Measurements from ENCODE around the gene PTPRC. TPM values are rescaled to one million over a fixed set of nuclear protein-coding genes. Genes with fewer than 3 reads are reported as not detected.

The PTPRC gene, protein sequence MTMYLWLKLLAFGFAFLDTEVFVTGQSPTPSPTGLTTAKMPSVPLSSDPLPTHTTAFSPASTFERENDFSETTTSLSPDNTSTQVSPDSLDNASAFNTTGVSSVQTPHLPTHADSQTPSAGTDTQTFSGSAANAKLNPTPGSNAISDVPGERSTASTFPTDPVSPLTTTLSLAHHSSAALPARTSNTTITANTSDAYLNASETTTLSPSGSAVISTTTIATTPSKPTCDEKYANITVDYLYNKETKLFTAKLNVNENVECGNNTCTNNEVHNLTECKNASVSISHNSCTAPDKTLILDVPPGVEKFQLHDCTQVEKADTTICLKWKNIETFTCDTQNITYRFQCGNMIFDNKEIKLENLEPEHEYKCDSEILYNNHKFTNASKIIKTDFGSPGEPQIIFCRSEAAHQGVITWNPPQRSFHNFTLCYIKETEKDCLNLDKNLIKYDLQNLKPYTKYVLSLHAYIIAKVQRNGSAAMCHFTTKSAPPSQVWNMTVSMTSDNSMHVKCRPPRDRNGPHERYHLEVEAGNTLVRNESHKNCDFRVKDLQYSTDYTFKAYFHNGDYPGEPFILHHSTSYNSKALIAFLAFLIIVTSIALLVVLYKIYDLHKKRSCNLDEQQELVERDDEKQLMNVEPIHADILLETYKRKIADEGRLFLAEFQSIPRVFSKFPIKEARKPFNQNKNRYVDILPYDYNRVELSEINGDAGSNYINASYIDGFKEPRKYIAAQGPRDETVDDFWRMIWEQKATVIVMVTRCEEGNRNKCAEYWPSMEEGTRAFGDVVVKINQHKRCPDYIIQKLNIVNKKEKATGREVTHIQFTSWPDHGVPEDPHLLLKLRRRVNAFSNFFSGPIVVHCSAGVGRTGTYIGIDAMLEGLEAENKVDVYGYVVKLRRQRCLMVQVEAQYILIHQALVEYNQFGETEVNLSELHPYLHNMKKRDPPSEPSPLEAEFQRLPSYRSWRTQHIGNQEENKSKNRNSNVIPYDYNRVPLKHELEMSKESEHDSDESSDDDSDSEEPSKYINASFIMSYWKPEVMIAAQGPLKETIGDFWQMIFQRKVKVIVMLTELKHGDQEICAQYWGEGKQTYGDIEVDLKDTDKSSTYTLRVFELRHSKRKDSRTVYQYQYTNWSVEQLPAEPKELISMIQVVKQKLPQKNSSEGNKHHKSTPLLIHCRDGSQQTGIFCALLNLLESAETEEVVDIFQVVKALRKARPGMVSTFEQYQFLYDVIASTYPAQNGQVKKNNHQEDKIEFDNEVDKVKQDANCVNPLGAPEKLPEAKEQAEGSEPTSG (N-terminal part only)
- total RNA-seq (10 to 100 TPM in 2 of 10 donors, 1 to 10 TPM in 8; 2.4 to 62.7 (median 5.6) TPM), polyA plus RNA-seq (1 to 10 TPM; 1.0 to 1.4 TPM)
- long read RNA-seq, donor 1, partial matches to known transcripts: 0 of 1 reads
- long read RNA-seq, donor 1, other reads (novel, unspliced or antisense): 1 of 1 reads
- long read RNA-seq, donor 2, partial matches to known transcripts: 1 of 3 reads
- long read RNA-seq, donor 2, other reads (novel, unspliced or antisense): 1 of 3 reads
- long read RNA-seq, donor 3, partial matches to known transcripts: 1 of 1 reads
- long read RNA-seq, donor 3, other reads (novel, unspliced or antisense): 0 of 1 reads

DNA sequence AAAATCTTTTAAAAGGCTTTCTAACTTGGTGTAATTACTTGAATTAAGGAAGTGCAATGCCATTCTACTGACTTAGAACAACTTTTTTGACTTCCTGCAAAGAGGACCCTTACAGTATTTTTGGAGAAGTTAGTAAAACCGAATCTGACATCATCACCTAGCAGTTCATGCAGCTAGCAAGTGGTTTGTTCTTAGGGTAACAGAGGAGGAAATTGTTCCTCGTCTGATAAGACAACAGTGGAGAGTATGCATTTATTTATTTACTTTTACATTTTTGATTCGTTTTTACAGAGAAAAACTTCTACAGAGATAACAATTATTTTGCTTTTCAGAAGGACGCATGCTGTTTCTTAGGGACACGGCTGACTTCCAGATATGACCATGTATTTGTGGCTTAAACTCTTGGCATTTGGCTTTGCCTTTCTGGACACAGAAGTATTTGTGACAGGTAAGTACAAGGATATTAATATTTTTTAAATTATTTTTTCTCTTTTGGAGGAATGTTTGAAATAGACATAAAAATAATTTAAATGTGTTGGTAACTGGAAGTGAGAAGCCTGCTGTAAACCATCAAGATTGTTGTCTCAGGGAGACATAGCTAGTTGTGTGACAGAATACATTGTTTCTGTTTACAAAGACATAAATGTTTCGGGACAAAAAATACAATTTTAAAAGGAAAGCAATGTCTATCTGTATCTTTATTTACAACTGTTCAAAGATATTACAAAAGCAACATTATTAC is at the start of gene PTPRC:
PTPRC (plus strand) TSS at position 147 of the 742 bp plus-strand sequence; CDS start at position 376, 229 bp downstream.
- H3K27ac ChIP-seq: peak within 1 kb of the TSS in 6 of 10 donors; percentile 20 to 95 (median 41)
- ATAC-seq (peak in 6 of 8 donors; percentile 29 to 70 (median 57)), DNase-seq (no peak)
- H3K27me3 ChIP-seq: no peaks in the 10 kb centered on the region
- peaks cover 0 to 40% (median 0%) of the 10 kb centered on the region in 9 donors for H3K4me1 ChIP-seq
- peaks cover 0 to 10% (median 0%) of the 10 kb centered on the region in 9 donors for H3K36me3 ChIP-seq
- peak within 1 kb of the TSS in 7 of 10 donors; percentile 20 to 62 (median 26) for H3K4me3 ChIP-seq
- intact Hi-C loops (cut with DNase I): no loop called here
- 46 to 56% methylated on average over 6 of the region's 6 CpGs for WGBS, 2 donors
- TF ChIP-seq, protein P1, sequence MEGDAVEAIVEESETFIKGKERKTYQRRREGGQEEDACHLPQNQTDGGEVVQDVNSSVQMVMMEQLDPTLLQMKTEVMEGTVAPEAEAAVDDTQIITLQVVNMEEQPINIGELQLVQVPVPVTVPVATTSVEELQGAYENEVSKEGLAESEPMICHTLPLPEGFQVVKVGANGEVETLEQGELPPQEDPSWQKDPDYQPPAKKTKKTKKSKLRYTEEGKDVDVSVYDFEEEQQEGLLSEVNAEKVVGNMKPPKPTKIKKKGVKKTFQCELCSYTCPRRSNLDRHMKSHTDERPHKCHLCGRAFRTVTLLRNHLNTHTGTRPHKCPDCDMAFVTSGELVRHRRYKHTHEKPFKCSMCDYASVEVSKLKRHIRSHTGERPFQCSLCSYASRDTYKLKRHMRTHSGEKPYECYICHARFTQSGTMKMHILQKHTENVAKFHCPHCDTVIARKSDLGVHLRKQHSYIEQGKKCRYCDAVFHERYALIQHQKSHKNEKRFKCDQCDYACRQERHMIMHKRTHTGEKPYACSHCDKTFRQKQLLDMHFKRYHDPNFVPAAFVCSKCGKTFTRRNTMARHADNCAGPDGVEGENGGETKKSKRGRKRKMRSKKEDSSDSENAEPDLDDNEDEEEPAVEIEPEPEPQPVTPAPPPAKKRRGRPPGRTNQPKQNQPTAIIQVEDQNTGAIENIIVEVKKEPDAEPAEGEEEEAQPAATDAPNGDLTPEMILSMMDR (IDR thresholded peaks at IDR 0.05): no peak
- no peaks in the 10 kb centered on the region for H3K9me3 ChIP-seq

DNA sequence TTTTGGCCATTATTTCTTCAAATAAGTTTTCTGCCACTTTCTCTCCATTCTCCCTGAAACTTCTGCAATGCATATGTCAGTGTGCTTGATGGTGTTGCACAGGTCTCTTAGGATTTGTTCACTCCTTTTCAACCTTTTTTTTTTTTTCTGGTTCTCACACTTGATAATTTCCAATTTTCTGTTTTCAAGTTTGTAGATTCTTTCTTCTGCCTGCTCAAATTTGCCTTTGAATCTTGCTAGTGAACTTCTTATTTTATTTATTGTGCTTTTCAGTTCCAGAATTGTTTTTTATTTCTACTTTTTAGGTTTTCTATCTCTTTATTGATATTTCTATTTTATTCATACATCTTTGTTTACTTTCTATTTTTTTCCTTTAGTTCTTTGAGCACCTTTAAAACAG is 48.4 kb upstream of the PTPRC start:
- H3K4me3 ChIP-seq: no peak overlapping the region
- H3K36me3 ChIP-seq: no peaks in the 10 kb centered on the region
- no peaks in the 10 kb centered on the region for H3K4me1 ChIP-seq
- TF ChIP-seq, protein P1 (IDR thresholded peaks at IDR 0.05): no peak
- no peak overlapping the region for H3K27ac ChIP-seq
- intact Hi-C loops (cut with DNase I): no loop called here
- ATAC-seq (no peak), DNase-seq (no peak)
- peaks cover 0 to 36% (median 21%) of the 10 kb centered on the region in 11 donors for H3K9me3 ChIP-seq
- H3K27me3 ChIP-seq: no peaks in the 10 kb centered on the region

DNA sequence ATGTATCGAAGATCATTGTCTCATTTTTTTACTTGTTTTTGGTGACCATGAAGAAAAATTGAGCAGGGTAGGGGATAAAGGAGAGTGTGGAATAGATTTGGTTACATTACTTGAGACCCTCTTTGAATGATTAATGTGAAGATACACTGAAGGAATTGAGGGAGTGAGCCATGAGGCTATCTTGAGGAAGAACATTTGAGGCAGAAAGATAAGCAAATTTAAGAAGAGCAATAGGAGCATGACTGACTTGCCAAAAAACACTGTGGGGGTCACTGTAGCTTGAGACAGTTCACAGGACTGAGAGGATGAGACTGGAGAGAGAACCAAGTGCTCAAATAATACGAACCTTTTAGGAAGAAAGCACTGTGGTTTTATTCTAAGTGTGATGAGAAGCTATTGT is 43.1 kb upstream of the PTPRC start:
- Histone ChIP-seq H3K36me3 (no peaks in the 10 kb centered on the region), H3K9me3 (peaks cover 0 to 4% (median under 1%) of the 10 kb centered on the region in 11 donors), H3K27ac (no peak overlapping the region), H3K4me3 (no peak overlapping the region), H3K4me1 (peaks cover 0 to 4% (median 0%) of the 10 kb centered on the region in 9 donors), H3K27me3 (no peaks in the 10 kb centered on the region)
- DNase-seq (no peak), ATAC-seq (no peak)
- TF ChIP-seq, protein P1 (IDR thresholded peaks at IDR 0.05): no peak
- WGBS, 2 donors: 77 to 85% methylated on average over 2 of the region's 2 CpGs
- intact Hi-C loops (cut with DNase I): no loop called here

Data from heart right ventricle (tissue), 16 donors.